DMS53 treated with DMSO at 0.1 percent for 48 hours (cell line): ENCODE measurements around the gene LCA5L.

Experiments used
- DNase-seq: peaks from one replicate; lab custom pipeline; 2025; ENCODE audit not compliant: unreplicated experiment; lab: John Stamatoyannopoulos, UW

The LCA5L gene

GRCh38 chr21:39445321-39446269, at the start of gene LCA5L:
LCA5L (minus strand) TSS chr21:39445778; CDS start chr21:39428493, 17,285 bp downstream.
- DNase-seq: peak; percentile 58

- no peak for DNase-seq
These were observed 43.9 kb upstream of the LCA5L start for GRCh38 chr21:39489380-39489924.

GRCh38 chr21:39484711-39485276, 39.2 kb upstream of the LCA5L start:
- DNase-seq: no peak

DNA sequence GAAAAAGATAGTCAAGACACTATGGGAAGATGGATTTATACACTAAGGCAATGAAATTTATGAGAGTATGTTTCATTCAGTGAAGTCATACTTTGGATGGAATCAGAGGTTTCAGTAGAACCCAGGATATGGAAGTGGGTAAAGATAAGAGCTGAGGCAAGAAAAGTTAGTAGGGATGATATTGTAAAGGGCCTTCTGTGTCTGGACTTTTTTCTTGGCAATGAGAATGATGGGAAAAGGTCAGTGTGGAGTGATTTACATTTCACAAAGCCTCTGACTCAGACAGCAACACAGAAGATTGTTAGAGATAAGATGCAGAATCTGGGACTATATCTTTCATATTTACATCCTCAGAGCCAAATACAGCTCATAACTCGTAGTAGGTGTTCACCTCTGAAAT, 38.3 kb upstream of the LCA5L start:
- DNase-seq: no peak

- DNase-seq: no peak
These were observed 36.3 kb upstream of the LCA5L start for GRCh38 chr21:39481886-39482285.

DNA sequence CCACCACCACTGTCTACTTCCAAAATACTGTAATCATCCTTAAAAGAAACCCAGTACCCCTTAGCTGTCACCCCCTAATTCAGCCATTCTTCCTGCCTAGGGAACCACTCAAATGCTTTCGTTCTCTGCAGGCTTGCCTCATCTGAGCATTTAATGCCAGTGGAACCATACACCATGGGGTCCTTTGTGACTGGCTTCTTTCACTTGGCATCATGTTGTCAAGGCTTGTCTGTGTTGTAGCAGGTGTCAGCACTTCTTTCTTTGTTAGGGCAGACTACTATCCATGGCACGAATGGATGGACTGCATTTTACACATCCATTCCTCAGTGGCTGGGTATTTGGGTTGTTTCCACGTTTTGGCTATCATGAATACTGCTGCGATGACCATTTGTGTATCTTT, 34.7 kb upstream of the LCA5L start:
- DNase-seq: no peak

- no peak for DNase-seq
These were observed 34.2 kb upstream of the LCA5L start for GRCh38 chr21:39479814-39480182.

DNA sequence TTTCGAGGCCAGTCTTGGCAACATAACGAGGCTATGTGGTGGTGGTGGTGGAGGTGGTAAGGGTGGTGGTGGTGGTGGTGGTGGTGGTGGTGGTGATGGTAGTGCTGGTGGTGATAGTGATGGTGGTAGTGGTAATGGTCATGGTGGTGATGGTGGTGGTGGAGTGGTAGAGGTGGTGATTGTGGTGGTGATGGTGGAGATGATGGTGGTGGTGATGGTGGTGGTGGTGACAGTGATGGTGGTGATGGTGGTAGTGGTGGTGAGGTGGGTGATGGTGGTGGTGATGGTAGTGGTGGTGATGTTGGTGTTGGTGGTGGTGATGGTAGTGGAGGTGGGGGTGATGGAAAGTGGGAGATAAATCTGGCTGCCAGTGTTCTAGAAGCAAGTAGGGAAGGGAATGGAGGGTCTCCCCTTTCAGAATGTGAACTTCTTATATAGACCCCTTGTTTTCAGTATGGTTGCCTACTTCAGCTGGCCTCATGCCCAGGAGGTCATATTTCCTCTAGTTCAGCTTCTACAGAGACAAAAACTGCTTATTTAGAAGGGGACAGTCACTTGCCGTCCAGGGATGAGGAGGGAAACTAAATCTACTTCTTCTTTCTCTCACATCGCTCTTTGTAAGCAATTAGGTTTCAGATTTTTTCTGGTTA, 33.7 kb upstream of the LCA5L start:
- no peak for DNase-seq

DNA sequence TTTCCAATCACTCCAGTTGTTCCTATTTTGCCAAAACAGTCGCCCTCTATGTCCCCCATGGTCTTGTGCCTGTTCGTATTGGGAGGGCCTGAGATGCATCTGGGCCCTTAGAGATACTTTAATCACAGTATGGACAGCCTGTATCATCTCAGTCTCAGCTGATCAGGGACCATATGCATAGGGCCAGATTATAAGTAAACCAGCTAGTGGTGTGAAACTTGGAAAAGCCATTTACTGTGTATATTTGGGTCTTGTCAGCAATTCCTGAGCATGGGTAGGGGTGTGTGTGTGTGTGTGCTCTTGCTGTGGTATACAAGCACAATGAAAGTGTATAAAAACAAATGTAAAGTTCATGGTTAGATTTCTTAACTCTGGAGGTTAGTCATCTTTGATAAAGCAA, 29.0 kb upstream of the LCA5L start:
- no peak for DNase-seq

DNA sequence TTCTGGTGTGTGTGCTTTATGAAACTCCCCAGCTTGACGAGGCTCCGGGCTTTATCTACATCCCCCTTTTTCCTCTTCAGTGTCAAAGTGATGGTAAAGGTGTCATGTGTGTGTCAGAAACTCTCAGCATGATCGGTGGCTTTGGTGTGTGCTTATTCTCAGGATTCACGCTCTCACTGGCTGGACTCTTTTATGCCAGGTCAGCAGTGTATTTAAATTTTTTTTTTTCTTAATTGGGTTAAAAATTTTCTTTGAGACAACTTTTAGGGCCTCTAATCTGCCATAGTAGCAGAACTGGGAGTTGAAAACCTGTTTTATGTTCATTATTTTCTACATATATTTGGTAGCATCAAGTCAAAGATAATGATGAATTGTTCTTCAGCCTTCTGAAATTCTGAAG, 27.2 kb upstream of the LCA5L start:
- no peak for DNase-seq

DNA sequence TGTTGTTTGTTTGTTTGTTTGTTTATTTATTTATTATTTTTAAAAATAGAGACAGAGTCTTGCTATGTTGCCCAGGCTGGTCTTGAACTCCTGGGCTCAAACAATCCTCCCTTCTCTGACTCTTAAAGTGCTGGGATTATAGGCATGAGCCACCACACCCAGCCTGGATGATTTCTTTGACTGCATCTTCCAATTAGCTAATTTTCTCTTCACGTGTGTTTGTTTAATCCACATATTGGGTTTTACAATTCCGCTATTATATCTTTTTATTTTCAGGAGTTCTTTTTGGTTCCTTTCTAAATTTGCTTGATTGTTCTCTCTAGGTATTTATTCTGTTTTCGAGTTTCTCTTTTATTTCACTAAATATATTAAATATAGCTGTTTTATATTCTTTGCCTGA, 26.0 kb upstream of the LCA5L start:
- no peak for DNase-seq

- DNase-seq: no peak
These were observed 23.0 kb upstream of the LCA5L start for GRCh38 chr21:39468559-39468958.

- no peak for DNase-seq
These were observed 22.2 kb upstream of the LCA5L start for GRCh38 chr21:39467746-39468145.

DNA sequence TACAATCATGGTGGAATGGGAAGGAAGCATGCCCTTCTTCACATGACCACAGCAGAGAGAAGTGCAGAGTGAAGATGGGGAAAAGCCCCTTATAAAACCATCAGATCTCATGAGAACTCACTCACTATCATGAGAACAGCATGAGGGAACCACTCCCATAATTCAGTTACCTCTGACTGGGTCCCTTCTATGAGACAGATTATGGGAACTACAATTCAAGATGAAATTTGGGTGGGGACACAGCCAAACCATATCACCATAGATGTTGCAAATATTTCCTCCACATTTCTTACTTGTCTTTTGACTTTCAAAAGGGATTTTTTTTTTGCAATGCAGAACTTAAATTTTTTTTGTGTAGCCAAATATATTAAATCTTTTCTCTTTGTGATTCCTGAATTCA, 21.0 kb upstream of the LCA5L start:
- DNase-seq: no peak

- DNase-seq: no peak
These were observed 17.7 kb upstream of the LCA5L start for GRCh38 chr21:39463308-39463707.

DNA sequence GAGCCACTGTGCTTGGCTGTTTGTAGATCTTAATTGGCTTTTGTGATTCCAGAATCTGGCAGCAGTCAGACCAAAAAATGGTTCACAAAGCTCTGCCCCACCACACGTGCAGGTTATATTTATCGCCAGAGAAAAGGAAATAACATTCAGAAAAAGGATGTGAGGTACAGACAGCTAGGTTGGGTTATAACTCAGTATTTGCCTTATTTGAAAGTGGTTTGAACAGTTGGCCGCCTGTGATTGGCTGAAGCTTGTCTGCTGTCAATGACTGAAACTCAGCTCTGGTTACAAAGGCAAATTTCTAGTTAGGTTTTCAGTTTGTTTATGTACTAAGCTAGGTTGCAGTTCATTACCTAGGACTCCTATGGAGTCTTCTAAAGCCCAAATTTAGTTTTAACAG, 15.8 kb upstream of the LCA5L start:
- no peak for DNase-seq

- no peak for DNase-seq
These were observed 11.1 kb upstream of the LCA5L start for GRCh38 chr21:39456665-39457064.

GRCh38 chr21:39454949-39455668, 9.5 kb upstream of the LCA5L start:
- DNase-seq: no peak

GRCh38 chr21:39453571-39454179, 8.1 kb upstream of the LCA5L start:
- DNase-seq: no peak

DNA sequence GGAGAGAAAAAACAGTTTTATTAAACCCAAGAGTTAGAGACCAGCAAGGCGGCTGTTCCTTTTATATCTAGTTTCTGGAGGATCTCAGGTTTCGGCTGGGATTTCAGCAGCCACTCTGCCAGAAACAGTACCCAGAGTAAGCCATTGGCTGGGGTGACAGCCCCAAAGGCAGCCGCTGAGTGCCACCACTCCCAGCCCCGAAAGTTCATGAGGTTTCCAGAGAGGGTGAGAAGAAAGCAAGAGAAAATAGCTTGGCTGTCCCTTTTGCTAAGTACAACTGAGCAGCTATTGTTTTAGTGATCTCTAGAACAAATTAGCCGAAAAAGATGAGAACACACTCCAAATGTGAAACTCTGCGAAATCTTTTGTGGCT, 7.4 kb upstream of the LCA5L start:
- DNase-seq: no peak
